Ectodermal cell (in vitro differentiated cells): ENCODE results near the gene ECM1.

Experiments used
- H3K27ac ChIP-seq: 2 replicates; pipeline ENCODE4 v1.7.0; 2013; ENCODE audit warnings: mild to moderate bottlenecking, low read depth, low read length; ENCODE audit not compliant: insufficient read depth, poor library complexity, severe bottlenecking
- H3K27me3 ChIP-seq: 2 replicates; pipeline ENCODE4 v1.7.0; 2013; ENCODE audit warnings: mild to moderate bottlenecking, low read length; ENCODE audit not compliant: insufficient read depth, control insufficient read depth, poor library complexity, severe bottlenecking
- H3K36me3 ChIP-seq: one replicate; pipeline ENCODE4 v1.7.0; 2013; ENCODE audit warnings: low read length; ENCODE audit not compliant: control insufficient read depth, insufficient read depth
- H3K4me1 ChIP-seq: one replicate; pipeline ENCODE4 v1.7.0; 2013; ENCODE audit warnings: low read length; ENCODE audit not compliant: control insufficient read depth, insufficient read depth
- H3K4me3 ChIP-seq: 2 replicates; pipeline ENCODE4 v1.7.0; 2013; ENCODE audit warnings: low read depth, low read length, control low read depth; ENCODE audit not compliant: insufficient read depth
- H3K9me3 ChIP-seq: 2 replicates; pipeline ENCODE4 v1.7.0; 2013; ENCODE audit warnings: mild to moderate bottlenecking, low read length, moderate library complexity; ENCODE audit not compliant: control insufficient read depth
- WGBS, 2 experiments: methylation state at CpG; one replicate each; pipeline ENCODE4 v1.1.7; 2013; ENCODE audit warnings: missing lambda C conversion rate in 2 of 2; 5-methylcytosine and 5-hydroxymethylcytosine counted together

ECM1 gene

GRCh38 chr1:150557813-150558212, 49.9 kb downstream of the ECM1 start:
- no peak overlapping the region for H3K27ac ChIP-seq
- peaks cover 32% of the 10 kb centered on the region for H3K4me1 ChIP-seq
- no peaks in the 10 kb centered on the region for H3K27me3 ChIP-seq
- H3K4me3 ChIP-seq: no peak overlapping the region
- no peaks in the 10 kb centered on the region for H3K36me3 ChIP-seq
- no peaks in the 10 kb centered on the region for H3K9me3 ChIP-seq
- WGBS, 2 experiments: 92 to 93% methylated on average over 15 of the region's 15 CpGs

DNA sequence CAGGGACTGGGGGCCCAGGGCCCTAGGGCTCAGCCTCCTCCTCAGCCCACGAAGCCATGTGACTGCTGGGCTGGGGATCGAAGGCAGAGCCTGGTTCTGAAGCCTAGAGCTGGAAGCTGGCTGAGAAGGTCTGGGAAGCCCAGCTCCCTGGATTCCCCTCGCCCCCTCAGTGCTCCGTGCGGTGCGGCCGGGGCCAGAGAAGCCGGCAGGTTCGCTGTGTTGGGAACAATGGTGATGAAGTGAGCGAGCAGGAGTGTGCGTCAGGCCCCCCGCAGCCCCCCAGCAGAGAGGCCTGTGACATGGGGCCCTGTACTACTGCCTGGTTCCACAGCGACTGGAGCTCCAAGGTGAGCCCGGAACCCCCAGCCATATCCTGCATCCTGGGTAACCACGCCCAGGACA, 50.4 kb downstream of the ECM1 start:
- Histone ChIP-seq H3K4me1 (peaks cover 37% of the 10 kb centered on the region), H3K36me3 (no peaks in the 10 kb centered on the region), H3K4me3 (no peak overlapping the region), H3K9me3 (no peaks in the 10 kb centered on the region), H3K27ac (no peak overlapping the region), H3K27me3 (no peaks in the 10 kb centered on the region)
- WGBS, 2 experiments: 81 to 83% methylated on average over 15 of the region's 15 CpGs

GRCh38 chr1:150558761-150559655, 51.1 kb downstream of the ECM1 start:
- WGBS, 2 experiments: 93 to 95% methylated on average over 28 of the region's 28 CpGs
- no peaks in the 10 kb centered on the region for H3K27me3 ChIP-seq
- H3K4me3 ChIP-seq: no peak overlapping the region

DNA sequence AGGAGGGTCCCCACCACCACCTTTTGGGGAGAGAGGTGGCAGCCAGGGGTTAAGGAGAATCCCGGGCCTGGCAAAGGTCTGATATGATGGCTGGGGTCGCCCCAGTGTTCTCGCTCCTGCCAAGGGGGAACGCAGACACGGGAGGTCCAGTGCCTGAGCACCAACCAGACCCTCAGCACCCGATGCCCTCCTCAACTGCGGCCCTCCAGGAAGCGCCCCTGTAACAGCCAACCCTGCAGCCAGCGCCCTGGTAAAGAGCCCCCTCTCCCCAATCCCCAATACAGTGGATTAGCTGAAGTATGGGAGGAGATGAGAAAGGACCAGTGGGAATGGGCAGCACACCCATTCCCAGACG, 51.7 kb downstream of the ECM1 start:
- Histone ChIP-seq H3K27ac (no peak overlapping the region), H3K4me3 (no peak overlapping the region), H3K36me3 (no peaks in the 10 kb centered on the region), H3K4me1 (peaks cover 37% of the 10 kb centered on the region), H3K9me3 (no peaks in the 10 kb centered on the region), H3K27me3 (no peaks in the 10 kb centered on the region)
- WGBS, 2 experiments: 81 to 83% methylated on average over 9 to 10 of the region's 10 CpGs

More at GRCh38 chr1:150558761-150559655, 51.1 kb downstream of the ECM1 start:
- H3K36me3 ChIP-seq: no peaks in the 10 kb centered on the region
- H3K27ac ChIP-seq: no peak overlapping the region
- no peaks in the 10 kb centered on the region for H3K9me3 ChIP-seq
- H3K4me1 ChIP-seq: peaks cover 37% of the 10 kb centered on the region

GRCh38 chr1:150560011-150560438, 52.1 kb downstream of the ECM1 start:
- Histone ChIP-seq H3K4me1 (peaks cover 37% of the 10 kb centered on the region), H3K4me3 (no peak overlapping the region), H3K36me3 (no peaks in the 10 kb centered on the region), H3K27me3 (no peaks in the 10 kb centered on the region), H3K27ac (no peak overlapping the region), H3K9me3 (no peaks in the 10 kb centered on the region)
- 47 to 50% methylated on average over 9 of the region's 9 CpGs for WGBS, 2 experiments

- H3K36me3 ChIP-seq: no peaks in the 10 kb centered on the region
- WGBS, 2 experiments: 6 to 18% methylated on average over 15 to 17 of the region's 17 CpGs
- no peaks in the 10 kb centered on the region for H3K9me3 ChIP-seq
- H3K27ac ChIP-seq: peak overlapping the region; percentile 98
- H3K4me3 ChIP-seq: peak overlapping the region; percentile 46
- H3K4me1 ChIP-seq: peaks cover 37% of the 10 kb centered on the region
- no peaks in the 10 kb centered on the region for H3K27me3 ChIP-seq
These were observed 52.8 kb downstream of the ECM1 start for GRCh38 chr1:150560576-150561253.

GRCh38 chr1:150561254-150561973, 53.5 kb downstream of the ECM1 start:
- H3K27ac ChIP-seq: peak overlapping the region; percentile 98
- no peaks in the 10 kb centered on the region for H3K27me3 ChIP-seq
- peak overlapping the region; percentile 46 for H3K4me3 ChIP-seq
- no peaks in the 10 kb centered on the region for H3K9me3 ChIP-seq
- no peaks in the 10 kb centered on the region for H3K36me3 ChIP-seq
- peaks cover 31% of the 10 kb centered on the region for H3K4me1 ChIP-seq
- WGBS, 2 experiments: 0 to 1% methylated on average over 32 of the region's 32 CpGs

DNA sequence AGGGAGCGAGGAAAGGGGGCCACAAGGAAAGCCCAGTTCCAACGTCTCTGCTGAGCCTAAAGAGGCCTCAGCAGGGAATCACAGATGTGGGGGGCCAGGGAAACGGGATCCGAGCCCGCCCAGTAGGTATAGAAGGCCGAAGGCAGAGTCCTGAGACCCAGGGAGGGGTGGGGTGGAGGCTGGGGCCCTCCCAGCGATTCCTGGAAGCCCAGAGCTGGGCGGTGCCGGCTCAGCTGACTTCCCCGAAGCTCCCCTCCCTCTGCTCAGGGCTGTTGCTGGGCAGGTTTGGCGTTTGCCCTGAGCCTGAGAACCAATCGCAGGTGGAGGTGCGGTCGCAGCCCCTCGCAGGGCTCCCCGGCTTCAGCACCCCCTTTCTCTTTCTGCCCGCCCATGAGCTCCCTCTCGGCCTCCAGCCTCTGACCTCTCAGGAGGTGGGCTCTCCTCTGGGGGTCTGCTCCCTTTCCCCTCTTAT, 54.1 kb downstream of the ECM1 start:
- 0 to 1% methylated on average over 18 of the region's 18 CpGs for WGBS, 2 experiments
- H3K36me3 ChIP-seq: no peaks in the 10 kb centered on the region
- peak overlapping the region; percentile 98 for H3K27ac ChIP-seq
- no peaks in the 10 kb centered on the region for H3K9me3 ChIP-seq
- H3K4me3 ChIP-seq: peak overlapping the region; percentile 46
- H3K4me1 ChIP-seq: peaks cover 28% of the 10 kb centered on the region
- H3K27me3 ChIP-seq: no peaks in the 10 kb centered on the region

- no peaks in the 10 kb centered on the region for H3K36me3 ChIP-seq
- peak overlapping the region; percentile 46 for H3K4me3 ChIP-seq
- H3K27ac ChIP-seq: peak overlapping the region; percentile 98
- H3K4me1 ChIP-seq: peaks cover 31% of the 10 kb centered on the region
- H3K27me3 ChIP-seq: no peaks in the 10 kb centered on the region
- 5 to 9% methylated on average over 4 of the region's 4 CpGs for WGBS, 2 experiments
- no peaks in the 10 kb centered on the region for H3K9me3 ChIP-seq
These were observed 54.8 kb downstream of the ECM1 start for GRCh38 chr1:150562446-150563339.
